GM10847 (cell line): Measurements from ENCODE around the gene DRC7.

Source experiments
- POLR2A ChIP-seq: IDR thresholded peaks from 2 replicates; pipeline ENCODE4 v1.6.1; 2011; ENCODE audit not compliant: insufficient read length; ENCODE audit errors: extremely low read depth

Gene DRC7

DNA sequence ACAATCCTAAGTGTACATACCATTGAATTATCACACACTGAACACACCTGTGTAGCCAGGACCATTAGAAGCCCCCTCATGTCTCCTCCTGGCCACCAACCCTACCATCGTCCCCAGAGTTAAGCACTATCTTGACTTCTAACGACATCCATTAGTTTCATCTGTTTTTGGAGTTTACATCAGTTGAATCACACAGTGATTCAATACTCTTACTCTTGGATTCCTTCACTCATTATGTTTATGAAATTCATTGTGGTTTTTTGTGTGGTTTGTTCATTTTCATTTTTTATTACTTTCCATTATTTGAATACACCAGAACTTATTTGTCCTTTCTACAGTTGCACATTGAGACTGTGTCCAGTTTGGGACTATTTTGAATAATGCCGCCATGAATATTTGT is 13.6 kb downstream of the DRC7 start:
- TF ChIP-seq POLR2A, result no peak

DNA sequence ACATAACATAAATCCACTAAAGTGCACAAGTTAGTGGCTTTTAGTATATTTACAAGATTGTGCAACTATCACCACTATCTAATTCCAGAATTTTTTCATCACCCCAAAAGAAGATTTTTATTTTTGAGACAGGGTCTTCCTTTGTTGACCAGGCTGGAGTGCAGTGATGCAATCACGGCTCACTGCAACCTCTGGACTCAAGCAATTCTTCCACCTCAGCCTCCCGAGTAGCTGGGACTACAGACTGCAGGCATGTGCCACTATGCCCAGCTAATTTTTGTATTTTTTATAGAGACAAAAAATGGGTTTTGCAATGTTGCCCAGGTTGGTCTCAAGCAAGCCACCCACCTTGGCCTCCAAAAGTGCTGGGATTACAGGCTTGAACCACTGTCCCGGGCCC is 15.1 kb downstream of the DRC7 start:
- no peak for TF ChIP-seq POLR2A

DNA sequence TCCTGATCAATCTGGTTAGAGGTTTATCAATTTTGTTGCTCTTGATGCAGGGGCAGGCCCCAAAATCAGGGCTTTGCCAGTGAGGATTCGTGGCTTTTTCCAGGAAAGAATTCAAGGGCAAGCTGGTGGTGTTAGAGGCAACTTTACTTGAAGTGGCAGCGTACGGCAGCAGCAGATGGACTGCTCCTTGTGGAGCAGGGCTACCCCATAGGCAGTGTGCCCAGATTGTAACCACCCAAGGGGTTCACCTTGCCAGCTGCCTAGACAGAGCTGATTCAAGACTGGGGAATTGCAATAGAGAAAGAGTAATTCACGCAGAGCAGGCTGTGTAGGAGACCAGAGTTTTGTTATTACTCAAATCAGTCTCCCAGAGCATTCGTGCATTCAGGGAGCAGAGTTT is 16.7 kb downstream of the DRC7 start:
- TF ChIP-seq POLR2A, result no peak

DNA sequence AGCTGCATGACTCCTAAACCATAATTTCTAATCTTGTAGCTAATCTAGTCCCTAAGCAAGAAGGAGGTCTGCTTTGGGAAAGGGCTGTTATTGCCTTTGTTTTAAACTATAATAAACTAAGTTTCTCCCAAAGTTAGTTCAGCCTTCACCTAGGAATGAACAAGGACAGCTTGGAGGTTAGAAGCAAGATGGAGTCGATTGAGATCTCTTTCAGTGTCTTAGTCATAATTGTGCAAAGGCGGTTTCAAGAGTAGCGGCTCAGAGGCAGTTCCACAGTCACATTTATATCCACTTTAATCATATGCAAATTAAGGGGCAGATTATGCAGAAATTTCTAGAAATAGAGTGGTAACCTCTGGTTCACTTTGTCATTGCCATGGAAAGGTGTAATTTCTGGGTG is 17.4 kb downstream of the DRC7 start:
- no peak for TF ChIP-seq POLR2A

DNA sequence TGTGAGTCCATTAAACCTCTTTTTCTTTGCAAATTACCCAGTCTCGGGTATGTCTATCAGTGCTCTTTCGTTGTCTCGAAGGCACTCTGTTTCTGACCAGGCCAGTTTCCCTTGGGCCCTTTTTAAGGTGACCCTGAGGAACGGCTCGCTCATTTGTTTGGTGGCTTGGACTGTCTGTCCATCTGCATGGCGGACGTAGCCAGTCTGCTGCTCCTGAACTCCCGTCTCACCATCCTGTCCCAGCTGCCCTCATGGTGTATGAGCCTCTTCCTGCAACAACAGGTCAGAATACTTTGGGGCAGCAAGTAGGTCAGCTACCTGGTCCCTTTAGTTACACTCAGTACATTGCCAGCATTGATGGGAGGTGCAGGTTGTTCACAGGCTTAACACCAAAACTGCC is 19.0 kb downstream of the DRC7 start:
- TF ChIP-seq POLR2A, result no peak

DNA sequence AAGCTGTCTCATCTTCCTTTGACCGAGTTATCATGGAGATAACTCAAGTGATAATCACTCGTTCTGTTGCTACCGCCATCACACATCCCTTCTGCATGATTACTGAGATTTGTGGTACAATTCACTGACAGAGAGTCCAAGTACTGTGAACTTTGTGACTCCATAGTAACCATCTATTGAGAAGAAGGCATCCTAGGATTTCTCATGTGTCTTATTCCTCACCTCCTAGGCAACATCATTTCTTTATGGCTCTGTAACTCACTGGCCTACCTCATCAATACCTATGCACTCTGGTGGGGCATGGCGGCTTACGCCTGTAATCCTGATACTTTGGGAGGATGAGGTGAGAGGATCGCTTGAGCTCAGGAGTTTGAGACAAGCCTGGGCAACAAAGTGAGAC is 19.4 kb downstream of the DRC7 start:
- TF ChIP-seq POLR2A, result no peak

DNA sequence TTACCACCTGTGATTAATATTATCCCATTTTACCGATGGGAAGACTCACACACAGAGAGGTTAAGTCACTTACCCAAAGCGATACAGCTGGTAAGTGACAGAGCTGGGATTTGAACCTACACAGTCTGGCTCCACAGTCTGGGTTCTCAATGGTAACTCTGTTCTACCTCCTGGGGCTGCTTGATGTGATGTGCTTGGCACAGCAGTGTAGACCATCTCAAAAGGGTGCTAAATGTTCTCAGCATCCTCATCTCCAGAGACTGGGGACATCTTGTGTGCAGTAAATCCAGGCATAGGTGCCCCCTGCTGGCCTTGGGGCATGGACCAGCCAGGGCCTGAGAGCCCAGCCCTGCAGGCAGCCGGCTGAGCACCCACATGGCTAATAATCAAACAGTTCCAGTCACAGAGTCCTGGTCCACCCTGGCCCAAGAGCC is 25.6 kb downstream of the DRC7 start:
- TF ChIP-seq POLR2A, result no peak

DNA sequence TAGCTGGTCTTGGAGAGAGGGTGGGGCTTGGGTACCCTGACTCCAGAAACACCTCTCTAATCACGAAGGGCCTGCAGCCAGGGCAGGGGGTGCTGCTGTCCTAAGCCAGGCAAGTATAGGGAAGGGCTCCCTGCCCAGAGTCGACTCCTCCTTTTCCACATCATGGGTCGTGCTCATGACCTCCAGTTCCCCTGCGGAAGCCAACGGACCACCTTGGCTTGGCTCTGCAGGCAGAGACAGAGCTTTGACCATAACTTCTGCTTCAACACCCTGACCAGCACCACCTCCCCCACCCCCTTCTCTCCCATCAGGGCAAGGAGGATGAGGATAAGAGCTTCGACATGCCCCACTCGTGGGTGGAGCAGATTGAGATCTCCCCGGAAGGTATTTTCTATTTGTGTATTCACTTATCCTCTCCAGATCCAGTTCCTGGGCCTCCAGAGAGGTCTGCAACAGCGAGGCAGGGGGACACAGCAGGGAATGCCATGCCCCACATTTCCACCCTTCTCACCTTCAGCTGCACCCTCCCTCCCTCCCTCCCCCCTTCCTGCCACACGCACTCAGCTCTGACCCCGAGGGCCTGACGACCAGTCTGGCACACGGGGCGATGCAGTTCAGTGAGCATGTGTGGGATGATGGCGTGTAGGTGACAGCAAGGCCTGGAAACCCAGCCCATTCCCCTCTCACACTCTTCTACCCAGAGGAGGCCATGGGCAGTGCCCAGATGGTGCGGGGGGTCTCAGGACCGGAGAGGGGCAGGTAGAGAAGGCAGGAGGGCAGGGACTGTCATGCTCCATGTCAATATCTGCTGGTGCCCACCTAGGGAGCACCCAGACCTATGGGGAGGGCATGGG is 27.0 kb downstream of the DRC7 start:
- no peak for TF ChIP-seq POLR2A

DNA sequence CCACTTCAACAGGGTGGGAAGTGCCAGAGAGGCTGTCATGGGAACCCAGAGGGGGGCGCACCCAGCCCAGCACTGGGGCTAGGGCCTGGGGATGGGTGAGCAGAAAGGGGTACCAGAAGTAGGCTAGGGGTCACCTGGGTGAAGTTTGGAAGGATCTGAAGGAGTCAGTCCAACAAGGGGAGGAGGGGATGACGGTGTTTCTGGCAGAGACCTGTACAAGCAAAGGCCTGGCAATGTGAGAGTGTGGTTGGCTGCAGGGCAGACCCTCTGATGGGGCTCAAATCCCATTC is 27.5 kb downstream of the DRC7 start:
- no peak for TF ChIP-seq POLR2A

DNA sequence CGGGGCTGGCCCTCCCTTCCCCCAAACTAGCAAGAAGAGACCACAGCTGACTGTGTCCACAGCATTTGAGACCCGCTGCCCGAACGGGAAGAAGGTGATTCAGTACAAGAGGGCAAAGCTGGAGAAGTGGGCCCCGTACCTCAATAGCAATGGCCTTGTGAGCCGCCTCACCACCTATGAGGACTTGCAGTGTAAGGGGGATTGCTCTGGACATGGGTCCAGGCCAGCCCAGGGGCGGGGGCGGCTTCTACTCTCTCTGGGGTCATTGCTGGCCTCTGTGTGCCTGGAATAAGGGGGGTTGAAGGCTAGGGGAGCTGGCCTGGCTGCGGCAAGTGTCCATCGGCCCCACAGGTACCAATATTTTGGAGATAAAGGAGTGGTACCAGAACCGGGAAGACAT is 28.0 kb downstream of the DRC7 start:
- TF ChIP-seq POLR2A, result no peak

DNA sequence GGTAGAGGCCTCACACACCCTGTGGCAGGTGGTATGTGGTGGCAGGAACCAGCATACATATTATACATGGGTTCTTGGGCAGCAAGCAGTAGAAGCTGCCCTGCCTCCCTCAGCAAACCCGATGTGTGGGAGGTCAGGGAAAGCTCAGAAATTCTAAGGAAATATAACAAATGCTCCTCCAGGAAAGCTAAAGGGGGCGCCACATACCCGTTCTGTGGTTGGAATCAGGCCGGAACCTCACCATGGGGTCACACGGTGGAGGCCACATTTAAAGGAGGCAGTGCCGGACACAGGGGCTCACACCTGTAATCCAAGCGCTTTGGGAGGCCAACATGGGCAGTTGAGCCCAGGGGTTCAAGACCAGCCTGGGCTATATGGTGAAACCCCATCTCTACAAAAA is 28.6 kb downstream of the DRC7 start:
- no peak for TF ChIP-seq POLR2A

DNA sequence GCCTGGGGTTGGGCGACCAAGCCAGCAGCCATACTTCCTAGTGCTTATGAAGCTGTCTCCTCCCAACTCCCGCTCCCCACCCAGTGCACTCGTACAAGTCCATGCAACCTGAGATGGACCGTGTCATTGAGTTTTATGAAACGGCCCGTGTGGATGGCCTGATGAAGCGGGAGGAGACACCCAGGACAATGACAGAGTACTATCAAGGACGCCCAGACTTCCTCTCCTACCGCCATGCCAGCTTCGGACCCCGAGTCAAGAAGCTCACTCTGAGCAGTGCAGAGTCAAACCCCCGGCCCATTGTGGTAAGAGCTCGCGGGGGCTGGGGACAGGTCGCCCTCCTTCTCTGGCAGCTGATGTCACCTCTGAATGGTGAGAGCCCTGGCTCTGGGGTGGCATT is 29.9 kb downstream of the DRC7 start:
- TF ChIP-seq POLR2A, result no peak

DNA sequence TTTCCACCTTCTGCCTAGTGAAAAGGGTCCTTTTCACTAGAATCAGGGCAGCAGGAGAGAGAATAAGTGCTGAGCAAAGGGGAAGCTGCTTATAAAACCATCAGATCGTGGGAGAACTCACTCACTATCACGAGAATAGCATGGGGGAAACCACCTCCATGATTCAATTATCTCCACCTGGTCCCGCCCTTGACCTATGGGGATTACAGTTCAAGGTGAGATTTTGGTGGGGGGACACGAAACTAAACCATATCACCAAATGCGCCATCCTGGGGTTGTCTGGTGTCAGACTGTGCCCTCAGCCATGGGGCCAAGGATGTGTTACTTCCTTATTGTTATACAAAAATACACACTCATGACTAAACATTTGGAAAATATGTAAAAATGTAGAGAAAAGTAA is 30.5 kb downstream of the DRC7 start:
- no peak for TF ChIP-seq POLR2A

DNA sequence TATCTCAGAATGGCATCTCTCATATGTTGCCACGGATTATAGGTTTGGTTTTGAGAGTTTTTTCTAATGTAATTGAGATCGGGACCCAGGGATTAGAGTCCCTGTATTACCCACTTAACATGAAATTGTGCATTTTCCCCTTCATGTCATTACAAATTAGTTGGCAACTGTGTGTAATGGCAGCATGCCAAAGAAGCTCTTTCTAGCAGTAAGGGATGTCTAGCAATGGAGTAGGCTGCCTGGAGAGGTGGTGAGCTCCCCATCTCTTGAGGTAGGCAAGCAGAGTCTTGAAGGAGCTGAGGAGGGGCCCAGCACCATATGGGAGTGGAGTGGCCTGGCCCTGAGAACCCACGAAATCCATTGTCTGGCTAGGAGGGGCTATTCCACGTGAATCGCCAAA is 30.9 kb downstream of the DRC7 start:
- no peak for TF ChIP-seq POLR2A

DNA sequence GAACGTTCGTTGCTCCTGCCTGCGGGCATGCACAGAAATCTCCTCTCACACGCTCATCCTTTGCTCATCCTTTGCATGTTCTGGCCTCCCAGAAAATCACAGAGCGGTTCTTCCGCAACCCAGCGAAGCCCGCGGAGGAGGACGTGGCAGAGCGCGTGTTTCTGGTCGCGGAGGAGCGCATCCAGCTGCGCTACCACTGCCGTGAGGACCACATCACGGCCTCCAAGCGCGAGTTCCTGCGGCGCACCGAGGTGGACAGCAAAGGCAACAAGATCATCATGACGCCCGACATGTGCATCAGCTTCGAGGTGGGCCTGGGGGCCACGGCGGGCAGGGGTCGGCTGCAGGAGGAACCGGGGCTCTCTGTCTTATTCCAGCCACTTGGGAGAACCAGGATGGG is 31.4 kb downstream of the DRC7 start:
- TF ChIP-seq POLR2A, result no peak

DNA sequence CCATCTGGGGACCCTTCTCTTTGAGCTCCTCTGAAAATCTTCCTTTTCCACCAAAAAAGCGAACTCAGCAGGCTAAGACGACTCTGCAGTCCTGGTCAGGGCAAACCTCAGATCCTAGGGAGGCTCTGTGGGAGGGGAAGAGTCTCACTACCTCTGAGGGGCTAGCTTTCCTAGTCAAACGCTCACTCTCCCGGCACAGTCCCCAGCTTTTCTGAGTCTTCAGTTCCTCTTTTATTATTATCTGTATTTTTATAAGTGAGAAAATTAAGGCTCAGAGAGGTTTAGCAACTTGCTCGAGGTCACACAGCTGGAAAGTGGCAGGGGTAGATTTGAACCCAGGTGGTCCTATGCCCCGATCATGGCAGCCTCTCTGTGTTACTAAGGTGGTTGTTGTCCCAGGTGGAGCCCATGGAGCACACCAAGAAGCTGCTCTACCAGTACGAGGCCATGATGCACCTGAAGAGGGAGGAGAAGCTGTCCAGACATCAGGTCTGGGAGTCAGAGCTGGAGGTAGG is 31.9 kb downstream of the DRC7 start:
- TF ChIP-seq POLR2A, result no peak

DNA sequence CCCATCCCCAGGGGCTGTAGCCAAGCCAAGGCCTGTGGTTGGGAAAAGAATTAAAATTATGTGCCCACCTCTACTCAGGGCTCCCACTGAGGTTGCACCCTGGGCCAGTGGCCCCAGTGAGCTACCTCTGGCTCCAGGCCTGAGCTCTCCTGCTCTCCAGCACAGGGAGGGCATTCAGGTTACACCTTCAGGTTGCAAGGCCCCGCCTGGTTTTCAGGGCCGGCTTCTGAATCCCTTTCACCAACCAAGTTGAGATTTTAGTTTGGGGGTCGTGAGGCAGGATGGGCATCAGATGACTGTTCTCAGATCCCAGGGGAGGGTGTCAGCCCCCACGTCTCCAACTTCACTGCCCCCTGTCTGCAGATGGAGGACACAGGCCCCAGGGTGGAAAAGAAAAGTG is 33.0 kb downstream of the DRC7 start:
- no peak for TF ChIP-seq POLR2A
